ENCODE measurements around the gene PPP6R3. TPM values are rescaled to one million over a fixed set of nuclear protein-coding genes. Genes with fewer than 3 reads are reported as not detected.

The PPP6R3 gene
- total RNA-seq, 1 donor from 2014 or later = 55.8 TPM

- peak; percentile 85 for DNase-seq (ENCODE audit: low read depth)
- no peak for TF ChIP-seq CTCF (conservative IDR thresholded peaks at IDR 0.05; ENCODE audit: low read depth, low read length)
- H3K4me3 ChIP-seq (ENCODE audit: low read depth, low read length) = peak overlapping the region; percentile 82
Measured at GRCh38 chr11:68459886-68460740, 439 bp upstream of the PPP6R3 start.

- DNase-seq (ENCODE audit: low read depth) = no peak
- peak overlapping the region; percentile 82 for H3K4me3 ChIP-seq (ENCODE audit: low read depth, low read length)
- no peak for TF ChIP-seq CTCF (conservative IDR thresholded peaks at IDR 0.05; ENCODE audit: low read depth, low read length)
Measured at GRCh38 chr11:68461575-68461917, 994 bp downstream of the PPP6R3 start.

- H3K4me3 ChIP-seq (ENCODE audit: low read depth, low read length) = no peak overlapping the region
- DNase-seq (ENCODE audit: low read depth) = no peak
- TF ChIP-seq CTCF (conservative IDR thresholded peaks at IDR 0.05; ENCODE audit: low read depth, low read length) = no peak
Measured at GRCh38 chr11:68463714-68464113, 3.2 kb downstream of the PPP6R3 start.

- H3K4me3 ChIP-seq (ENCODE audit: low read depth, low read length) = no peak overlapping the region
- TF ChIP-seq CTCF (conservative IDR thresholded peaks at IDR 0.05; ENCODE audit: low read depth, low read length) = no peak
- DNase-seq (ENCODE audit: low read depth) = no peak
Measured at GRCh38 chr11:68467201-68467834, 6.8 kb downstream of the PPP6R3 start.

GRCh38 chr11:68468217-68468828 is 7.8 kb downstream of the PPP6R3 start:
- no peak overlapping the region for H3K4me3 ChIP-seq (ENCODE audit: low read depth, low read length)
- DNase-seq (ENCODE audit: low read depth) = no peak
- no peak for TF ChIP-seq CTCF (conservative IDR thresholded peaks at IDR 0.05; ENCODE audit: low read depth, low read length)

- no peak overlapping the region for H3K4me3 ChIP-seq (ENCODE audit: low read depth, low read length)
- no peak for DNase-seq (ENCODE audit: low read depth)
- no peak for TF ChIP-seq CTCF (conservative IDR thresholded peaks at IDR 0.05; ENCODE audit: low read depth, low read length)
Measured at GRCh38 chr11:68469122-68469521, 8.6 kb downstream of the PPP6R3 start.
